Stimulated activated CD8-positive, alpha-beta memory T cell treated with anti-CD3 and anti-CD28 coated beads, Interleukin-2, amount 100 ng/mL, for 1 hour (primary cell): Measurements from ENCODE around the gene PYDC1.
"Not testable (repeated sequence)": the region's sequence is repeated elsewhere in the genome, so short reads cannot be mapped to it uniquely, and the experiment has no call there.

Experiments used
- DNase-seq, 2 donors: peaks; one replicate each; pipeline ENCODE4 v3.0.0-alpha.2; 2020; ENCODE audit warnings: low read depth in 2 of 2

The PYDC1 gene

GRCh38 chr16:31216422-31217135 lies at the start of gene PYDC1:
TSS of gene PYDC1 (minus strand) at chr16:31217135. CDS start at chr16:31217028, 107 bp downstream.
- DNase-seq: no peak

DNA sequence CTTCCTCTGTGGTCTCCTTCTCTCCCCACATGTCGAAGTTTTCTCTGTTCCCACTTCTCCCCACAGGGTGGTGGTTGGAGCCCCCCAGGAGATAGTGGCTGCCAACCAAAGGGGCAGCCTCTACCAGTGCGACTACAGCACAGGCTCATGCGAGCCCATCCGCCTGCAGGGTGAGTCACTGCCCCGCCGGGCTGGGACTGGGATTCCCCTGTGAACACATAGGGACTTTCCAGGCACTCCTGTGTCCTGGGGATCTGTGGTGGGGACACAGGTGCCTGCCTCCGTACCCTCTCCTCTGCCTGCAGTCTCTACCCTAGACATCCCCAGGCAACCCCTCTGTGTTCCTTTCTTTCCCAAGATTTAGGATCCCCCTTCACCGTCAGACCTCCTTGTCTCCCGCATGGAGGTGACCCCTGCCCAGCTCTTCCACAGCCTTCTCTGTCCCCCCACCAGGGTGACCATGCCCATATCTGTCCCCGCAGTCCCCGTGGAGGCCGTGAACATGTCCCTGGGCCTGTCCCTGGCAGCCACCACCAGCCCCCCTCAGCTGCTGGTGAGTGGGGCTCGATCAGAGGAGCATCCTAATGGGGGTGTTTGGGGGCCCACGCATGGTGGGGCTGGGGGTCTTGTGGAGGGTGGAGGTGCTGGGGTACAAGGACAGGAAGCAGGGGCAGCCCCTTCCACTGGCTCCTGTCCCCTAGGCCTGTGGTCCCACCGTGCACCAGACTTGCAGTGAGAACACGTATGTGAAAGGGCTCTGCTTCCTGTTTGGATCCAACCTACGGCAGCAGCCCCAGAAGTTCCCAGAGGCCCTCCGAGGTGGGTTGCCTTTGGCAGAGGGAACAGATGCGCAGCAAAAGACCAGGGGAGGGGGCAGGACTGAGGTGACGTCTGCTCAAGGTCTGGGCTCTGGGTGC lies 48.7 kb upstream of the PYDC1 start:
- DNase-seq: peak; percentile 39 to 48

GRCh38 chr16:31262084-31262483 lies 45.1 kb upstream of the PYDC1 start:
- DNase-seq: no peak

DNA sequence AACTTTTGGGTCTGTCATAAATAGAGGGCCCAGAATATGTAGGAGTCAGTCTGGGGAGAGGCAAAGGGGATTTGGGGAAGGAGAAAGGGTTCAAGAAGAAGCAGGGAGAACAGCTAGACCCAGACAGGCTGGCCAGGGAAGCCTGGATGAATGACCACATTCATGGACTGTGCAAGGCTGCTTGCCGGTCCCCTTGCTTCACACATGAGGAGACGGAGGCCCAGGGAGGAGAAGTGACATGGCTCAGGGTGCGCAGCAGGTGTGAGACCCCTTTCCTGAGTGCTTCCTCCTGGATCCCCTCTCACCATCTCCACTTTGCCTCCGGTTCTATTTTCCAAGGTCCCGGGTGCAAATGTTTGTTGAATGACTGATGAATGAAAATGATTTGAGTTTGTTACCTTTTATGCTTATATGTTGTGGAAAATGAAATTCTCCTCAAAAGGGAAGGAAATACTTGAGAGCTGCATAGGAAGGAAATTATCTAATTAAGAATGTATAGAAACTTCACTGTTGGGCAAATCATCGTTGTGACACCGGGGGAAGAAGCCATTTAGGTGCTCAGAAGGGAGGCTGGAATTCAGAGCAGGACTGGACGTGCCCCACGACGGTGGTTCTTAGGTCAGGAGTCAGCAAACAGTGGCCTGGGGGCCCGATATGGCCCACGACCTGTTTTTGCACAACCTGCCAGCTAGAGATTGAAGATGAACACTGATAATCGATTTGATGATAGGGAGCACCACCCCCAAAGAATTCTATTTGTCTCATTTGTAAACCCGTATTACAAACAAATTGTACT lies 43.4 kb upstream of the PYDC1 start:
- no peak for DNase-seq

GRCh38 chr16:31258366-31258765 lies 41.4 kb upstream of the PYDC1 start:
- DNase-seq: no peak

- DNase-seq: no peak
Observed at GRCh38 chr16:31256466-31256865, 39.5 kb upstream of the PYDC1 start.

- DNase-seq: no peak
Observed at GRCh38 chr16:31253642-31254045, 36.7 kb upstream of the PYDC1 start.

- DNase-seq: no peak
Observed at GRCh38 chr16:31251435-31251834, 34.5 kb upstream of the PYDC1 start.

GRCh38 chr16:31250782-31251384 lies 33.9 kb upstream of the PYDC1 start:
- DNase-seq: no peak

DNA sequence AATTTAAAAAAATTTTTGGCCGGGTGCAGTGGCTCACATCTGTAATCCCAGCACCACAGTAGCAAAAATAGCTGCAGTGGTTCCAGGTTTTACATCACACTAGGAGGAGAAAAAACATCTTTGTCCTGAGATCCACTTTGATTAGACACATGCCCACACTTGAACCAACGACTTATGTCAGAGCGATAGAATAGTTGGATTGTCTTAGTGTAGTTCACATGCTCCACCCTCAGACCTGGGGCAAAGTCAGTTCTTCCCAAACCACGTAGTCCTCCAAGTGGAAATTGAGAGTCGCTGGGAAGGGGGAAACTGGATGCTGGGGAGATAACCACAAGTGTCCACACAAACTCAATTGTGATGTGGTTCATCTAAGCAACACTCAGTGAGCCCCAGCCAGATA lies 31.4 kb upstream of the PYDC1 start:
- DNase-seq: no peak

DNA sequence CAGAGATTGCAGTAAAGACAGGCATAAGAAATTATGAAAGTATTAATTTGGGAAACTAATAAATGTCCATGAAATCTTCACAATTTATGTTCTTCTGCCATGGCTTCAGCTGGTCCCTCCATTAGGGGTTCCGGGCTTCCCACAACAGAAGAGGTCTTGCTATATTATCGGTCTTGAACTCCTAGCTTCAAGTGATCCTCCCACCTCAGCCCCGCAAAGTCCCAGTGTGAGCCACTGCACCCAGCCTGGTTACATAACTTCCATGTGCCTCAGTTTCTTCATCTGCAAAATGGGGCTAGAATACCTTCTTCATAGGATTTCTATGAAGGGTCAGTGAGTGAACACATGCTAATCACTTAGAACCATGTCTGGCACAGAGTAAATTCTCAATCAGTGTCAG lies 29.4 kb upstream of the PYDC1 start:
- no peak for DNase-seq

DNA sequence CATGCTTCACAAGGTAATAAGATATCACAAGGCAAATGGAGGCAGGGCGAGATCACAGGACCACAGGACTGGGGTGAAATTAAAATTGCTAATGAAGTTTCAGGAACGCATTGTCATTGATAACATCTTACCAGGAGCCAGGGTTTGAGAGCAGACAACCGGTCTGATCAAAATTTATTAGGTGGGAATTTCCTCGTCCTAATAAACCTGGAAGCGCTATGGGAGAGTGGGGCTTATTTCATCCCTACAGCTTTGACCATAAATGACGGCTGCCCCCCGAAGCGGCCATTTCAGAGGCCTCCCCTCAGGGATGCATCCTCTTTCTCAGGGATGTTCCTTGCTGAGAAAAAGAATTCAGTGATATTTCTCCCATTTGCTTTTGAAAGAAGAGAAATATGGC lies 28.7 kb upstream of the PYDC1 start:
- not testable (repeated sequence) for DNase-seq

GRCh38 chr16:31243734-31244670 lies 27.1 kb upstream of the PYDC1 start:
- no peak for DNase-seq

DNA sequence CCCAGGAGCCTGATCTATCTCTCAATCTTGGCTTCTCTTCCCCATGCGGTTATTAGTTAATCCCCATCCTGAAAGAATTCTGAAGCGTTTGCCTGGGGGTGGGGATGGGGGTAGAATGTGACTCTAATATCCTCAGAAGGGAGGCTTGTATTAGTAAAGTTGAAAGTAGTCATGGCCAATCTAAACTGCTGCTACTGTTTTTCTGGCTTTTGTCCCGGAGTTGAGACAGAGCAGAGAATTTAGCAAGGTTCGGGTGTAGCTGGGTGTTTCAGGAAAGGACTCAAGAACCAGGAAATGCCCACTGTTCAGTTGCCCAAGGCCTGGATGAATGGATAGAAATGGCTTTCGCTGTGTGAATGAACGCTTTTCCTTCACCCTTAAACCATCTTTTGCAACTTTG lies 25.3 kb upstream of the PYDC1 start:
- DNase-seq: no peak

- DNase-seq: no peak
Observed at GRCh38 chr16:31238041-31238440, 21.1 kb upstream of the PYDC1 start.

- no peak for DNase-seq
Observed at GRCh38 chr16:31229501-31229900, 12.6 kb upstream of the PYDC1 start.

GRCh38 chr16:31228206-31228605 lies 11.3 kb upstream of the PYDC1 start:
- DNase-seq: no peak

DNA sequence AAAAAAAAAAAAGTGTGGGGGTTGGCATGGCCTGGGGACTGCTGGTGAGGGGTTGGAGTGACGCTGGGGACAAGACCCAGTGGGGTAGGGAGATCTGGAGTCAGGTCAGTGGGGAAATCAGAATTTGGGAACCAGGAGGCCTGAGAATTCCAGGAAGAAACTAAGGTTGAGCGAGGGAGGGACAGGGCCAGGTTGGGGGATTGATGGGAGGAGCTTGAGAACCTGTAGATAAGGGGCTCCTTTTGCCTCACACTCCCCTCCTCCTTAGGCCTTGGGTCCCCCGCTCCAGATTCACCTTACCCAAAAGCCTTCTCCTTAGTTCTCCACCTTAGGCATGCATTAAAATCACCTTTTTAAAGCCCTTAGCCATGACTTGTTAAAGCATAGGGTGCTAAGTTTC lies 8.3 kb upstream of the PYDC1 start:
- no peak for DNase-seq

GRCh38 chr16:31224092-31224955 lies 7.4 kb upstream of the PYDC1 start:
- no peak for DNase-seq

- no peak for DNase-seq
Observed at GRCh38 chr16:31223044-31223443, 6.1 kb upstream of the PYDC1 start.
